8988T (cell line): ENCODE results near the gene PDZK1.
"Not testable (repeated sequence)": the region's sequence is repeated elsewhere in the genome, so short reads cannot be mapped to it uniquely, and the experiment has no call there.

Experiments
- DNase-seq: peaks from one replicate; pipeline ENCODE4 v3.0.0; 2011

Gene PDZK1

DNA sequence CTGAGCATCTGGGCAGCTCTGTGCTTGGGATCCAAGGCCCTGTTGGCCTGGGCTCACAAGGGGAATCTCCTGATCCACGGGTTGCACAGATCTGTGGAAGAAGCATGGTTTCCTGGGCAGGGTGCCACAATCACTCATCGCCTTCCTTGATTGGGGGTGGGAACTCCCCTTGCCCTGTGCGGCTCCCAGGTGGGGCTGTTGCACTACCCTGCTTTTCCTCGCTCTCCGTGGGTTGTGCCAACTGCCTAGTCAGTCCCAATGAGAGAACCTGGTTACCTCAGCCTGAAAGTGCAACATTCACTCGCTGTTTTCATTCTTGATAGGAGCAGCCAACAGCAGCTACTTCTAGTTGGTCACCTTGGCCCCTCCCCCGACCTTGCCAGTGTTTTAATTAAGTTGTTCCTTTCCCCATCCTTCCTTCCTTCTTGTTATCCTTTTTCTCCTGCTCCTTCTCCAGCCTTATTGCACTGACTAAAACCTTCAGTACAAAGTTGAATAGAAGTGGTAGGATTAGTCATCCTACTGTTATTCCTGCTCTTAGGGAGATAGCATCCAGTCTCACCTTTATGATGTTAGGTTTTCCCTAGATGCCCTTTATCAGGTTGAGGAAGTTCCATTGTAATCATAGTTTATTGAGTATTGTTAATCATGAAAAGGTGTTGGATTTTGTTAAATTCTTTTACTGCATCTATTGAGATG, 50.8 kb downstream of the PDZK1 start:
- not testable (repeated sequence) for DNase-seq

DNA sequence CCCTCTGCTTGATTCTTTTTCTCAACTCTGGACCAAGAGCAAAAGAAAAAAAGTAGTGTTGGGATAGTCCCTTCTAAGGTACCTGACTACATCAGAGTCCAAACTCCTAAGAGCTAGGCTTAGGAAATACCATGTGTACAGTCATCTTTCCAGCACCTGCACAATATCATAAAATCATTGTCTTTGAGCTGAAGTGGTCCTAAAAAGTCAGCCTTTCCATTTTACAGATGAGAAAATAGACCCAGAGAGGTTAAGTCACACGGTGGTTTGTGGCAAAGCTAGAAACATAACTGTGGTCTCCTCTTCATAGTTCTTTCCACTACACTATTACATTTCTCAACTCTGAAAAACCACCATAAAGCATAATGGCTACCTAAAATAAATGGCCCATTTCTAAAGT, 63.2 kb downstream of the PDZK1 start:
- not testable (repeated sequence) for DNase-seq

DNA sequence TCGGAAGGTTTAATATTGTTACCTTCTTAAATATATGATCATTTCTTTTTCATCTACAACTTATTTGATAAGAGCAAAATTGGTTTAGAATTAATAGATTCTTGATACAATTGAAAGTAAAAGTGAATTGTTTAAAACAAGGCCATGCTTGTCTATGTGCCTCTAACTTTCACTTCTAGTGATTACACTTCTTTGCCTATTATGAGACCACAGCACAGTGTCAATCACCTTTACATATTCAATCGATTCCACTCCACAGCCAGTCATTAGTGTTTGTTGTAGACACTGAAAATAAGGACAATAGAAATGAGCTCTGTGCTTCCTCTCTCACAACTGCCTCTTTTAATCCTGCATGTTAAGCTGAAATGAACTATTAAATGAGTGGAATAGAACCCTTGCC, 65.3 kb downstream of the PDZK1 start:
- not testable (repeated sequence) for DNase-seq

DNA sequence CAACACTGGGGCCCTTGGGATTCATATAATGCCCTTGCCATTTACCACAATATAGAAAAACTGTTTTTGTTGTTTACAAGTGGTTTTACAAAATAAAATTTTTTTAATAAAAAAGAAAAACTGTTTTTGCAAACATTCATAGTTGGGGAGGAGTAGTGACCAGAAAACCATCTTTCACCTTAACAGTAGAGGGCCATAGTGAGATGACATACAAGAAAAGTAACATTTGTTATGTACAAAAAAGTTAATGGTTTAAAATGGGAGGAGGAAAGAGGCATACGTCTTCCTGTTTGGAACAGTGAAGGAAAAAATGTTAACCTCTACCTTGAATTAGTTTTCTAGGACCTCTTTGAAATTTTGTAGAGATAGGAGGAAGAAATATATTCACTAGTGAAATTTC, 70.9 kb downstream of the PDZK1 start:
- DNase-seq, result not testable (repeated sequence)

DNA sequence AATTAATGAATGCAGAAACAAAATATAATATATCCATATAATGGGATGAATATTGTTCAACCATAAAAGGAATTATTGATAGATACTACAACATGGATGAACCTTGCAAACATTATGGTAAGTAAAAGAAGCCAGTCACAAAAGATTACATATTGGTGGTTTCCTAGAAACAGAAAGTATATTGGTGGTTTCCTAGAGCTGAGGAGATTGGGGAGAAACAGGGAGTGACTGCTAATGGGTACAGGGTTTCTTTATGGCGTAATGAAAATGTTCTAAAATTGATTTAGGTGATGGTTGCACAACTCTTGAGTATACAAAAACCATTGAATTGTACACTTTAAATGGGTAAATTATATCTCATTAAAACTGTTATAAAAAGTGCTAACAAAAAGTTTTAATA, 85.0 kb downstream of the PDZK1 start:
- DNase-seq, result not testable (repeated sequence)
